ENCODE results near the gene RNF225. TPM values are rescaled to one million over a fixed set of nuclear protein-coding genes. Genes with fewer than 3 reads are reported as not detected.

Gene RNF225
- total and polyA plus RNA-seq, 2 of the 13 experiments (the other 11 are each of a cell fraction or from before 2014, with no cell fraction given) = not detected

DNA sequence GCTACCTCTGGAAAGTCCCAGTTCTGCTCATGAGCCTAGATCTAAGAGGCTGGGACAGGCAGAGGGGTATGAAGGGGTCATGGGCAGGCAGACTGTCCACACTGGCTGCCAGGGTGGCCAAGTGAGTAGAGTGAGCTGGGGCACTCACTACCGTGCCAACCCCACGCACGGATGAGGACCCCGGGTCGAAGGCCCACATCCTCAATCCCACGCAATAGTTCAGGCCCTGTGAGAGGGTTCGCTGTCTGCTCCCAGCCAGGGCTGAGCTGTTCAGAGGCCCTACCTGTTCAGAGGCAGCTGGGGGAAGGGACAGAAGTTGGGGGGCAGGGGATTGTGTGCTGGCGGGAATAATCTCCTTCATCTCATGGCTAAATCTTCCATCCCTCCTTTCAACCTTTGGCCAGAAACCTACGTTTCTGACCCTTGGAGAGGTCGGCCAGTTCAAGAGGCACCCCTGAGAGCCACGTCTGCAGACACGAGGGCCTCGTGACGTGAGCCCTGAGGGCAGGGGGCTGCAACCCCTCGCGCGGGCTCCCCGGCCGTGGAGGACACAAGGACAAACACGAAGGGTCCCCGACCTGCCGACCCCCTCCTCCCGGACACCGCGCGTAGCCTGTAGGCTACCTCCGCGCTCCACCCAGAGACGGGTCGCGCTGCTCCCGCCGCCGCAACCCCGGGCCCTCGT, 9.4 kb upstream of the RNF225 start (continued):
- TF ChIP-seq, protein P1, sequence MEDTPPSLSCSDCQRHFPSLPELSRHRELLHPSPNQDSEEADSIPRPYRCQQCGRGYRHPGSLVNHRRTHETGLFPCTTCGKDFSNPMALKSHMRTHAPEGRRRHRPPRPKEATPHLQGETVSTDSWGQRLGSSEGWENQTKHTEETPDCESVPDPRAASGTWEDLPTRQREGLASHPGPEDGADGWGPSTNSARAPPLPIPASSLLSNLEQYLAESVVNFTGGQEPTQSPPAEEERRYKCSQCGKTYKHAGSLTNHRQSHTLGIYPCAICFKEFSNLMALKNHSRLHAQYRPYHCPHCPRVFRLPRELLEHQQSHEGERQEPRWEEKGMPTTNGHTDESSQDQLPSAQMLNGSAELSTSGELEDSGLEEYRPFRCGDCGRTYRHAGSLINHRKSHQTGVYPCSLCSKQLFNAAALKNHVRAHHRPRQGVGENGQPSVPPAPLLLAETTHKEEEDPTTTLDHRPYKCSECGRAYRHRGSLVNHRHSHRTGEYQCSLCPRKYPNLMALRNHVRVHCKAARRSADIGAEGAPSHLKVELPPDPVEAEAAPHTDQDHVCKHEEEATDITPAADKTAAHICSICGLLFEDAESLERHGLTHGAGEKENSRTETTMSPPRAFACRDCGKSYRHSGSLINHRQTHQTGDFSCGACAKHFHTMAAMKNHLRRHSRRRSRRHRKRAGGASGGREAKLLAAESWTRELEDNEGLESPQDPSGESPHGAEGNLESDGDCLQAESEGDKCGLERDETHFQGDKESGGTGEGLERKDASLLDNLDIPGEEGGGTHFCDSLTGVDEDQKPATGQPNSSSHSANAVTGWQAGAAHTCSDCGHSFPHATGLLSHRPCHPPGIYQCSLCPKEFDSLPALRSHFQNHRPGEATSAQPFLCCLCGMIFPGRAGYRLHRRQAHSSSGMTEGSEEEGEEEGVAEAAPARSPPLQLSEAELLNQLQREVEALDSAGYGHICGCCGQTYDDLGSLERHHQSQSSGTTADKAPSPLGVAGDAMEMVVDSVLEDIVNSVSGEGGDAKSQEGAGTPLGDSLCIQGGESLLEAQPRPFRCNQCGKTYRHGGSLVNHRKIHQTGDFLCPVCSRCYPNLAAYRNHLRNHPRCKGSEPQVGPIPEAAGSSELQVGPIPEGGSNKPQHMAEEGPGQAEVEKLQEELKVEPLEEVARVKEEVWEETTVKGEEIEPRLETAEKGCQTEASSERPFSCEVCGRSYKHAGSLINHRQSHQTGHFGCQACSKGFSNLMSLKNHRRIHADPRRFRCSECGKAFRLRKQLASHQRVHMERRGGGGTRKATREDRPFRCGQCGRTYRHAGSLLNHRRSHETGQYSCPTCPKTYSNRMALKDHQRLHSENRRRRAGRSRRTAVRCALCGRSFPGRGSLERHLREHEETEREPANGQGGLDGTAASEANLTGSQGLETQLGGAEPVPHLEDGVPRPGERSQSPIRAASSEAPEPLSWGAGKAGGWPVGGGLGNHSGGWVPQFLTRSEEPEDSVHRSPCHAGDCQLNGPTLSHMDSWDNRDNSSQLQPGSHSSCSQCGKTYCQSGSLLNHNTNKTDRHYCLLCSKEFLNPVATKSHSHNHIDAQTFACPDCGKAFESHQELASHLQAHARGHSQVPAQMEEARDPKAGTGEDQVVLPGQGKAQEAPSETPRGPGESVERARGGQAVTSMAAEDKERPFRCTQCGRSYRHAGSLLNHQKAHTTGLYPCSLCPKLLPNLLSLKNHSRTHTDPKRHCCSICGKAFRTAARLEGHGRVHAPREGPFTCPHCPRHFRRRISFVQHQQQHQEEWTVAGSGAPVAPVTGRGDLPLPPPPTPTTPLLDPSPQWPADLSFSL (CRISPR knock-in tag; IDR thresholded peaks at IDR 0.05) = no peak
- TF ChIP-seq, protein P2, sequence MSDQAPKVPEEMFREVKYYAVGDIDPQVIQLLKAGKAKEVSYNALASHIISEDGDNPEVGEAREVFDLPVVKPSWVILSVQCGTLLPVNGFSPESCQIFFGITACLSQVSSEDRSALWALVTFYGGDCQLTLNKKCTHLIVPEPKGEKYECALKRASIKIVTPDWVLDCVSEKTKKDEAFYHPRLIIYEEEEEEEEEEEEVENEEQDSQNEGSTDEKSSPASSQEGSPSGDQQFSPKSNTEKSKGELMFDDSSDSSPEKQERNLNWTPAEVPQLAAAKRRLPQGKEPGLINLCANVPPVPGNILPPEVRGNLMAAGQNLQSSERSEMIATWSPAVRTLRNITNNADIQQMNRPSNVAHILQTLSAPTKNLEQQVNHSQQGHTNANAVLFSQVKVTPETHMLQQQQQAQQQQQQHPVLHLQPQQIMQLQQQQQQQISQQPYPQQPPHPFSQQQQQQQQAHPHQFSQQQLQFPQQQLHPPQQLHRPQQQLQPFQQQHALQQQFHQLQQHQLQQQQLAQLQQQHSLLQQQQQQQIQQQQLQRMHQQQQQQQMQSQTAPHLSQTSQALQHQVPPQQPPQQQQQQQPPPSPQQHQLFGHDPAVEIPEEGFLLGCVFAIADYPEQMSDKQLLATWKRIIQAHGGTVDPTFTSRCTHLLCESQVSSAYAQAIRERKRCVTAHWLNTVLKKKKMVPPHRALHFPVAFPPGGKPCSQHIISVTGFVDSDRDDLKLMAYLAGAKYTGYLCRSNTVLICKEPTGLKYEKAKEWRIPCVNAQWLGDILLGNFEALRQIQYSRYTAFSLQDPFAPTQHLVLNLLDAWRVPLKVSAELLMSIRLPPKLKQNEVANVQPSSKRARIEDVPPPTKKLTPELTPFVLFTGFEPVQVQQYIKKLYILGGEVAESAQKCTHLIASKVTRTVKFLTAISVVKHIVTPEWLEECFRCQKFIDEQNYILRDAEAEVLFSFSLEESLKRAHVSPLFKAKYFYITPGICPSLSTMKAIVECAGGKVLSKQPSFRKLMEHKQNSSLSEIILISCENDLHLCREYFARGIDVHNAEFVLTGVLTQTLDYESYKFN (CRISPR knock-in tag; conservative IDR thresholded peaks at IDR 0.05) = no peak
- TF ChIP-seq ZNF883 (CRISPR knock-in tag; IDR thresholded peaks at IDR 0.05; ENCODE audit: not compliant biosample characterization) (no peak), SOX5 (CRISPR knock-in tag; IDR thresholded peaks at IDR 0.05; ENCODE audit: borderline replicate concordance) (no peak), ZNF253 (CRISPR knock-in tag; IDR thresholded peaks at IDR 0.05; ENCODE audit: borderline replicate concordance) (no peak), ZNF460 (CRISPR knock-in tag; IDR thresholded peaks at IDR 0.05; ENCODE audit: borderline replicate concordance) (no peak), TBX2 (CRISPR knock-in tag; IDR thresholded peaks at IDR 0.05; ENCODE audit: borderline replicate concordance) (no peak), FLYWCH1 (CRISPR knock-in tag; IDR thresholded peaks at IDR 0.05) (no peak), NFE2L2 (IDR thresholded peaks at IDR 0.05; ENCODE audit: low read length) (no peak), ZNF569 (CRISPR knock-in tag; IDR thresholded peaks at IDR 0.05; ENCODE audit: borderline replicate concordance) (no peak), NCOA2 (CRISPR knock-in tag; IDR thresholded peaks at IDR 0.05) (no peak; the same call in 1 of the 2 replicates), RAD51 (IDR thresholded peaks at IDR 0.05; ENCODE audit: borderline replicate concordance) (no peak)
- TF ChIP-seq, protein P3, sequence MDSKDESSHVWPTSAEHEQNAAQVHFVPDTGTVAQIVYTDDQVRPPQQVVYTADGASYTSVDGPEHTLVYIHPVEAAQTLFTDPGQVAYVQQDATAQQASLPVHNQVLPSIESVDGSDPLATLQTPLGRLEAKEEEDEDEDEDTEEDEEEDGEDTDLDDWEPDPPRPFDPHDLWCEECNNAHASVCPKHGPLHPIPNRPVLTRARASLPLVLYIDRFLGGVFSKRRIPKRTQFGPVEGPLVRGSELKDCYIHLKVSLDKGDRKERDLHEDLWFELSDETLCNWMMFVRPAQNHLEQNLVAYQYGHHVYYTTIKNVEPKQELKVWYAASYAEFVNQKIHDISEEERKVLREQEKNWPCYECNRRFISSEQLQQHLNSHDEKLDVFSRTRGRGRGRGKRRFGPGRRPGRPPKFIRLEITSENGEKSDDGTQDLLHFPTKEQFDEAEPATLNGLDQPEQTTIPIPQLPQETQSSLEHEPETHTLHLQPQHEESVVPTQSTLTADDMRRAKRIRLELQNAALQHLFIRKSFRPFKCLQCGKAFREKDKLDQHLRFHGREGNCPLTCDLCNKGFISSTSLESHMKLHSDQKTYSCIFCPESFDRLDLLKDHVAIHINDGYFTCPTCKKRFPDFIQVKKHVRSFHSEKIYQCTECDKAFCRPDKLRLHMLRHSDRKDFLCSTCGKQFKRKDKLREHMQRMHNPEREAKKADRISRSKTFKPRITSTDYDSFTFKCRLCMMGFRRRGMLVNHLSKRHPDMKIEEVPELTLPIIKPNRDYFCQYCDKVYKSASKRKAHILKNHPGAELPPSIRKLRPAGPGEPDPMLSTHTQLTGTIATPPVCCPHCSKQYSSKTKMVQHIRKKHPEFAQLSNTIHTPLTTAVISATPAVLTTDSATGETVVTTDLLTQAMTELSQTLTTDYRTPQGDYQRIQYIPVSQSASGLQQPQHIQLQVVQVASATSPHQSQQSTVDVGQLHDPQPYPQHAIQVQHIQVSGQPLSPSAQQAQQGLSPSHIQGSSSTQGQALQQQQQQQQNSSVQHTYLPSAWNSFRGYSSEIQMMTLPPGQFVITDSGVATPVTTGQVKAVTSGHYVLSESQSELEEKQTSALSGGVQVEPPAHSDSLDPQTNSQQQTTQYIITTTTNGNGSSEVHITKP (CRISPR knock-in tag; IDR thresholded peaks at IDR 0.05; ENCODE audit: low read depth) = no peak
- TF ChIP-seq, protein P4, sequence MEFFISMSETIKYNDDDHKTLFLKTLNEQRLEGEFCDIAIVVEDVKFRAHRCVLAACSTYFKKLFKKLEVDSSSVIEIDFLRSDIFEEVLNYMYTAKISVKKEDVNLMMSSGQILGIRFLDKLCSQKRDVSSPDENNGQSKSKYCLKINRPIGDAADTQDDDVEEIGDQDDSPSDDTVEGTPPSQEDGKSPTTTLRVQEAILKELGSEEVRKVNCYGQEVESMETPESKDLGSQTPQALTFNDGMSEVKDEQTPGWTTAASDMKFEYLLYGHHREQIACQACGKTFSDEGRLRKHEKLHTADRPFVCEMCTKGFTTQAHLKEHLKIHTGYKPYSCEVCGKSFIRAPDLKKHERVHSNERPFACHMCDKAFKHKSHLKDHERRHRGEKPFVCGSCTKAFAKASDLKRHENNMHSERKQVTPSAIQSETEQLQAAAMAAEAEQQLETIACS (CRISPR knock-in tag; IDR thresholded peaks at IDR 0.05) = 0 out of 2 replicates have a peak, but pooled peaks have one; percentile 4
